Naive thymus-derived CD8-positive, alpha-beta T cell (primary cell): Measurements from ENCODE around the gene GRM2. TPM values are rescaled to one million over a fixed set of nuclear protein-coding genes. Genes with fewer than 3 reads are reported as not detected.

ENCODE experiments used
- ATAC-seq, 2 donors: fragments of 150-1000 bp; cut with Tn5 transposase in 1 of 2; sonication (Bioruptor Pico), chemical (Tn5 transposase) in 1 of 2; 1 replicate in 1 of 2; 2 replicates in 1 of 2; pipeline ENCODE4 v1.10.0; 2021; ENCODE audit warnings: mild to moderate bottlenecking in 2 of 2, moderate library complexity in 2 of 2
- POLR2A ChIA-PET: fragments of 350-600 bp; sonication (Branson Sonifier 250); formaldehyde crosslinking; loops from one replicate; lab custom pipeline; 2021; ENCODE audit warnings: antibody characterized with exemption; lab: Charles Lee
- DNase-seq, 10 donors: peaks; one replicate each; pipeline versions ENCODE4 v3.0.0 to v3.0.0-alpha.2; 2020 to 2022
- H3K27ac Mint-ChIP-seq, 10 donors: one replicate each; pipeline ENCODE4 v1.8.0; 2020 to 2022; ENCODE audit warnings: mild to moderate bottlenecking in 10 of 10, mixed read lengths in 10 of 10, moderate library complexity in 4 of 10, inconsistent platforms in 1 of 10
- H3K27me3 Mint-ChIP-seq, 5 donors: one replicate each; pipeline ENCODE4 v1.8.0; 2021 to 2022; ENCODE audit warnings: mixed read lengths in 5 of 5
- H3K36me3 Mint-ChIP-seq, 3 donors: one replicate each; pipeline ENCODE4 v1.8.0; 2020 to 2022; ENCODE audit warnings: mixed read lengths in 3 of 3, mild to moderate bottlenecking in 2 of 3, inconsistent platforms in 1 of 3
- H3K4me1 Mint-ChIP-seq, 4 donors: one replicate each; pipeline ENCODE4 v1.8.0; 2021 to 2022; ENCODE audit warnings: mixed read lengths in 4 of 4
- H3K4me3 Mint-ChIP-seq, 10 donors: one replicate each; pipeline ENCODE4 v1.8.0; 2020 to 2022; ENCODE audit warnings: mild to moderate bottlenecking in 10 of 10, mixed read lengths in 10 of 10, moderate library complexity in 6 of 10, inconsistent platforms in 1 of 10
- H3K9me3 Mint-ChIP-seq, 9 donors: one replicate each; pipeline ENCODE4 v1.8.0; 2020 to 2022; ENCODE audit warnings: mixed read lengths in 9 of 9, mild to moderate bottlenecking in 3 of 9, inconsistent platforms in 1 of 9, moderate library complexity in 1 of 9
- polyA plus RNA-seq, 3 donors: library from polyadenylated mRNA; unstranded; fragments of 300-500 nt; fragmentation: Illumina TruSeq; gene quantifications; one replicate each; pipeline ENCODE4 v1.2.3, GENCODE V29; 2021
- total RNA-seq, 8 experiments: library from RNA in 2 of 8; stranded (reverse) in 2 of 8; gene quantifications; one replicate each; pipeline ENCODE4 v1.2.3 and lab custom pipeline; 2021 to 2026

The GRM2 gene
- total RNA-seq (1 to 10 TPM; 2.9 to 5.0 TPM), polyA plus RNA-seq (under 1 TPM in 1 of 3 donors, not detected in 2; 0.09 TPM), total RNA-seq (lab: John Stamatoyannopoulos, UW) (1.6 to 4.9 (median 3.5) reads per million in 6 experiments)

- Mint-ChIP-seq H3K9me3 (no peaks in the 10 kb centered on the region), H3K4me3 (peak within 1 kb of the TSS in 2 of 10 donors; percentile 13 to 44)
These were observed at the start of gene GRM2 for GRCh38 chr3:51706788-51707731. GRM2 (plus strand) TSS chr3:51707068; CDS start chr3:51708984, 1,916 bp downstream.

GRCh38 chr3:51657234-51657633 is 49.6 kb upstream of the GRM2 start:
- Mint-ChIP-seq H3K27ac (peak overlapping the region in 1 of 10 donors; percentile 14), H3K9me3 (peaks cover 0 to 2% (median 0%) of the 10 kb centered on the region in 9 donors), H3K36me3 (peaks cover 4 to 84% (median 27%) of the 10 kb centered on the region in 3 donors), H3K4me1 (peaks cover 0 to 3% (median 0%) of the 10 kb centered on the region in 4 donors), H3K4me3 (no peak overlapping the region), H3K27me3 (no peaks in the 10 kb centered on the region)
- no peak for ATAC-seq
- DNase-seq: no peak
- POLR2A ChIA-PET: interaction anchor here (0.7 kb wide), 1 partner anchor 154 kb away, joined by 3 read pairs; no protein-coding TSS in a partner anchor

More at GRCh38 chr3:51706788-51707731, at the start of gene GRM2:
- no peaks in the 10 kb centered on the region for H3K27me3 Mint-ChIP-seq
- peak in 5 of 10 donors; percentile 20 to 66 (median 27) for DNase-seq
- POLR2A ChIA-PET: no interaction called here
- peaks cover 0 to 21% (median 0%) of the 10 kb centered on the region in 3 donors for H3K36me3 Mint-ChIP-seq
- ATAC-seq: peak; percentile 52 to 58
- H3K27ac Mint-ChIP-seq: peak within 1 kb of the TSS in 4 of 10 donors; percentile 33 to 84 (median 54)
- H3K4me1 Mint-ChIP-seq: peaks cover 4 to 48% (median 25%) of the 10 kb centered on the region in 4 donors

- no peak overlapping the region for H3K27ac Mint-ChIP-seq
- no peaks in the 10 kb centered on the region for H3K9me3 Mint-ChIP-seq
- no peak for ATAC-seq
- no peaks in the 10 kb centered on the region for H3K27me3 Mint-ChIP-seq
- peaks cover 0 to 5% (median 2%) of the 10 kb centered on the region in 4 donors for H3K4me1 Mint-ChIP-seq
- peaks cover 4 to 92% (median 29%) of the 10 kb centered on the region in 3 donors for H3K36me3 Mint-ChIP-seq
- POLR2A ChIA-PET: no interaction called here
- H3K4me3 Mint-ChIP-seq: no peak overlapping the region
- no peak for DNase-seq
These were observed 46.9 kb upstream of the GRM2 start for GRCh38 chr3:51659942-51660341.

GRCh38 chr3:51662456-51662855 is 44.4 kb upstream of the GRM2 start:
- no peak overlapping the region for H3K4me3 Mint-ChIP-seq
- H3K27ac Mint-ChIP-seq: peak overlapping the region in 1 of 10 donors; percentile 1
- peaks cover 2 to 70% (median 27%) of the 10 kb centered on the region in 3 donors for H3K36me3 Mint-ChIP-seq
- peaks cover 1 to 7% (median 5%) of the 10 kb centered on the region in 4 donors for H3K4me1 Mint-ChIP-seq
- H3K27me3 Mint-ChIP-seq: no peaks in the 10 kb centered on the region
- H3K9me3 Mint-ChIP-seq: no peaks in the 10 kb centered on the region
- DNase-seq (no peak), ATAC-seq (no peak)
- POLR2A ChIA-PET: interaction anchor here (0.5 kb wide), 1 partner anchor 162 kb away, joined by 3 read pairs; no protein-coding TSS in a partner anchor

DNA sequence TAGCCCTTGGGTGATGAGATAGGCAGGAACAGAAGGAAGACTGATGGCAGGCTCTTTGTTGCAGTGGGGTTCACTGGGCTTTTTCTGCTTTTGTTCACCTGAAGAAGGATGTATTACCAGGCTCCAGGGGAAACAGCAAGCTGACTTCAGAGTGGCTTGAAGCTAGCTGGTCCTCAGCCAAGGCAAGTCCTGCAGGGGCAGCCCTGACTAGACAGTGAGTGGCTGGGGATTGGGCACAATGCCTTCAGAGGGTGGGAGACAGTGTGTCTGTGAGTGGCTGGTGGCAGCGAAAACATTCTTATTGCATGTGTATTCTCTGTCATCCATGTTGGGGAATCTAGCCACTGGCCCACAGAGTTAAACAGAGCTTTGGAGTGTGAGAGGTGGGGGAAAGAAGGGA is 38.1 kb upstream of the GRM2 start:
- POLR2A ChIA-PET: interaction anchor here (5.9 kb wide), 1 partner anchor 168 kb away, joined by 72 read pairs; the partner anchor contains the start of gene DCAF1
- peak overlapping the region in 1 of 10 donors; percentile 8 for H3K4me3 Mint-ChIP-seq
- DNase-seq: no peak
- H3K36me3 Mint-ChIP-seq: peaks cover 0 to 10% (median 0%) of the 10 kb centered on the region in 3 donors
- no peak for ATAC-seq
- H3K4me1 Mint-ChIP-seq: peaks cover 26 to 58% (median 43%) of the 10 kb centered on the region in 4 donors
- H3K9me3 Mint-ChIP-seq: no peaks in the 10 kb centered on the region
- H3K27me3 Mint-ChIP-seq: no peaks in the 10 kb centered on the region
- H3K27ac Mint-ChIP-seq: peak overlapping the region in 6 of 10 donors; percentile 16 to 94 (median 78)

DNA sequence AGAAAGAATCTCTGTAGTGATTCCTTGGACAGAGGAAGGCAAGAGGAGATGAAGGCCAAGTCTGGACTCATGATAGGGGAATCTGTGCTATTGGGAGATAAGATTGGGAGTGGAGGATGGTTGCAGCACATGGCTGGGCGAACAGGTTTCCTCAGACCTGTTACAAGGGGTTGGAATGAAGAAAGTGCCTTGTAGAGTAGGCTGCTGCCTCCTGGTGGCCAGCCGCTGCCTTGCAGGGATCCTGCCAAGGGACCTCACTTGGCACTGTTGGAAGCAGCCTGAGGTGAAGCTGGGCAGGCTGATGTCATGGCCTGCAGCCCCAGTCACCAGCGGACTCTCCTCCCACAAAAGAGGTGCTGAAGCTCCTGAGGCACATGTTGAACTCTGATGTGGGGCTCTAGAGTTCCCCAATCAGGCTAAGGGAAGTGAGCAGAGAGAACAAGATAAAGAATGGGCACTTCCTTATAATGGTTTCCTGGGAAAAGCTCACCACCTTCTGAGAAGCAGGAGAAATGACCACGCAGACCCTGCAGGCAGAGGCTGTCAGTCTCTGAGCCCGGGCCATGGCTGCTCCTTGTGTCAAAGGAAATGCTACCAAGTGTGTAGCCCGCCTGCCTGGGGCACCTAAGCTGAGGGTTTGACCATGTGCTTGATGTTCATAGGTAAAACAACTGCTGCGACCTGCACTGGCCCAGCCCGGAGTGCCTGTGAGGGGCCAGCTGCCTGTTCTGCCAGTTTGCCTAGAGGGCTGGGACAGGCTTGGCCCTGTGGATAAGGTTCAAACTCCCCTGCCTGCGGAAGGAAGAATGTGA is 37.4 kb upstream of the GRM2 start:
- H3K27ac Mint-ChIP-seq: peak overlapping the region; percentile 43 to 95 (median 92)
- peak in 1 of 2 donors; percentile 7 for ATAC-seq
- POLR2A ChIA-PET: interaction anchor here (1.1 to 5.9 kb wide), 4 partner anchors 11 to 280 kb away, joined by 3 to 91 read pairs (median 52); partner anchors contain the start of gene DCAF1

DNA sequence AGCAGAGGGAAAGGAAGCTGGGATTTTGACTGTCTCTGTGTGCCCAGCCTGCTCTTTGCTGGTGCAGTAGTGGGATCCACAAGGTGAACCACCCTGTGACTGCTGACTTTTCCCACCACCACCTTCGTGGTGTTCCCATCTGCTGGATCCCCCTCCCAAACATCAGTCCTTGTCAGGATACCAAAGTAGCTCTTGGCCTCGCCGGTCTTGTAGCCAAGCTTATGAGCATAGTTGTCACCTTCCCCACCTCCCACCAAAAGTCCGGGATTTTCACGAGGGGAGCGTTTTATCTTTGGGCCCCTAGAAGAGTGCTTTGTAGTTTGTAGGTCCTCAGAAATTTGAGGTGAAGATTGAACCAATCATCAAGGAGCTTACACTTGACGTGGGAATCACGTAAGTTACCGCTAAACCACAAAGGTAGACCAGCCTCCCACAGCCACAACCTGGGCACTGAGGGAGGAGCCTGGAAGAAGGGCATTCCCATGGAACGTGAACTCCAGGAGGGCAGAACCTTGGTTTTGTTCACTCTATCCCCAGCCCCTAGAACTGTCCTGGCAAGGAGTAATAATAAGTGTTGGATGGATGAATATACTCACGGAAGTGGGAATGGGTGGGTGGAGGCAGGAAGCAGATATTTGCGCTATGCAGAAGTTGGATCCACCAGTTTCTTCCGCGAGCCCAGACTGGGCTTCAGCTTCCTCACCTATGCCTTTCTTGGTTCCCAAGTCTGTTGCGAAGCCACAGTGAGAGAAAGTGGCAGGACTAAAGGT is 36.6 kb upstream of the GRM2 start:
- peaks cover 30 to 73% (median 58%) of the 10 kb centered on the region in 4 donors for H3K4me1 Mint-ChIP-seq
- POLR2A ChIA-PET: interaction anchor here (1.0 to 5.9 kb wide), 5 partner anchors 10 to 281 kb away, joined by 3 to 91 read pairs (median 31); partner anchors contain the start of gene DCAF1
- ATAC-seq: no peak

More for the DNA sequence above, 37.4 kb upstream of the GRM2 start:
- Mint-ChIP-seq H3K27me3 (no peaks in the 10 kb centered on the region), H3K4me1 (peaks cover 26 to 65% (median 50%) of the 10 kb centered on the region in 4 donors), H3K4me3 (peak overlapping the region; percentile 25 to 97 (median 73)), H3K36me3 (peaks cover 0 to 6% (median 0%) of the 10 kb centered on the region in 3 donors), H3K9me3 (no peaks in the 10 kb centered on the region)
- DNase-seq: peak; percentile 61 to 84 (median 73)

DNA sequence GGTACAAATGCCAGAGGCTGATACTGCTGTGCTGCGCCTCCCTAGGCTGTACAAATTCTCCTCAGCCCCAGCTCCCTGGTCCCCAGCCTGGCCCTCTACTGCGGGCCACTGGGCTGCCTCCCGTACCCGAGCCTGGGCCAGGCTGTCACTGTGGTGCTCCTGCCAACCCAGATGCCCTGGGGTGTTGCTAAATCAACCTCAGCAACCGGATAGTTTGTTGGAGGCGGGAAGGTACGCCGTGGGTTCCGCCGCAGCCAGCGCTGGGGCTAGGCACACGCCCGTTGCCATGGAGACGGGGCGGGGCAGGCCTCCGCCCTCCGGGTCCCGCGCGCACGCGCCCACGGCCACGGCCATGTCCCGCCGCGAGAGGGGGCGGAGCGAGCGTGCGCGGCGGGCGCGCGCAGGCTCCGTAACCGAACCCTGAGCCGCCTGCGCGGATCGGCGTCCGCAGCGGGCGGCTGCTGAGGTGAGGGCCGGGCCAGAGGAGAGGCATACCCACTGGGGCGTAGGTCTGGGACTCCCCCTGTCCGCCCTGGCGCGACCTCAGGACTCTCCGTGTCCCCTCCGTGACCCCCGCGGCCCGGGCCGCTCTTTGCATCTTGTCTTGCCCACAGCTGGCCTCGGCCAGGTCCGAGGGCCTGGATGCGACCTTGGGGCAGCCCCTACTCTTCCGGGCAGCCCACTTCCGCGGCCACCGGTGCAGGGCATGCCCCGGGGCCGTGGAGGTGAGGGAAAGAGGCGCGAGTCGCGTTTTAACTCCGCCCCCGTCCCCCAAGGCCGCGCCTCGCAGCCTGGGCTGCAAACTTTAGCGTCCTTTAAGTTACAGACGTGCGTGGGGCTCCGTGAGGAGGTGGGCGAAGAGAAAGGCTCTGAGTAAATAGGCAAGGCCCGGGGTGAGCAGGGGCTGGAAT is 35.8 kb upstream of the GRM2 start, which contains the start of gene TEX264:
TEX264 (plus strand) TSS at position 430 of the 911 bp plus-strand sequence. CDS start 3,053 bp downstream, outside the sequence.
- Mint-ChIP-seq H3K27ac (peak within 1 kb of the TSS; percentile 82 to 95 (median 94)), H3K4me3 (peak within 1 kb of the TSS; percentile 85 to 97 (median 90)), H3K36me3 (peaks cover 0 to 18% (median 7%) of the 10 kb centered on the region in 3 donors), H3K9me3 (no peaks in the 10 kb centered on the region), H3K27me3 (no peaks in the 10 kb centered on the region), H3K4me1 (peaks cover 39 to 74% (median 65%) of the 10 kb centered on the region in 4 donors)
- POLR2A ChIA-PET: interaction anchor here (0.9 to 5.9 kb wide), 8 partner anchors 8 to 282 kb away, joined by 3 to 91 read pairs (median 6); partner anchors contain the start of gene DCAF1
- DNase-seq: peak; percentile 90 to 99 (median 94)
- ATAC-seq: peak; percentile 71 to 77

More for the DNA sequence above, 36.6 kb upstream of the GRM2 start:
- H3K27ac Mint-ChIP-seq: peak overlapping the region; percentile 25 to 95 (median 92)
- no peaks in the 10 kb centered on the region for H3K27me3 Mint-ChIP-seq
- H3K4me3 Mint-ChIP-seq: peak overlapping the region; percentile 71 to 97 (median 90)
- DNase-seq: peak in 4 of 10 donors; percentile 14 to 42 (median 33)
- no peaks in the 10 kb centered on the region for H3K9me3 Mint-ChIP-seq
- peaks cover 0 to 10% (median 2%) of the 10 kb centered on the region in 3 donors for H3K36me3 Mint-ChIP-seq

- peaks cover 41 to 78% (median 72%) of the 10 kb centered on the region in 4 donors for H3K4me1 Mint-ChIP-seq
These were observed 35.0 kb upstream of the GRM2 start for GRCh38 chr3:51671734-51672475.

More at GRCh38 chr3:51671734-51672475, 35.0 kb upstream of the GRM2 start:
- H3K36me3 Mint-ChIP-seq: peaks cover 0 to 20% (median 7%) of the 10 kb centered on the region in 3 donors
- ATAC-seq (peak; percentile 32 to 45), DNase-seq (peak in 7 of 10 donors; percentile 16 to 68 (median 36))
- H3K27me3 Mint-ChIP-seq: no peaks in the 10 kb centered on the region
- H3K27ac Mint-ChIP-seq: peak overlapping the region; percentile 82 to 95 (median 94)
- POLR2A ChIA-PET: interaction anchor here (0.9 to 5.9 kb wide), 8 partner anchors 9 to 1070 kb away, joined by 3 to 91 read pairs (median 6); partner anchors contain the start of gene DCAF1
- H3K4me3 Mint-ChIP-seq: peak overlapping the region; percentile 85 to 97 (median 90)
- H3K9me3 Mint-ChIP-seq: no peaks in the 10 kb centered on the region
